ENCODE data around the gene SPPL3.

SPPL3 gene

DNA sequence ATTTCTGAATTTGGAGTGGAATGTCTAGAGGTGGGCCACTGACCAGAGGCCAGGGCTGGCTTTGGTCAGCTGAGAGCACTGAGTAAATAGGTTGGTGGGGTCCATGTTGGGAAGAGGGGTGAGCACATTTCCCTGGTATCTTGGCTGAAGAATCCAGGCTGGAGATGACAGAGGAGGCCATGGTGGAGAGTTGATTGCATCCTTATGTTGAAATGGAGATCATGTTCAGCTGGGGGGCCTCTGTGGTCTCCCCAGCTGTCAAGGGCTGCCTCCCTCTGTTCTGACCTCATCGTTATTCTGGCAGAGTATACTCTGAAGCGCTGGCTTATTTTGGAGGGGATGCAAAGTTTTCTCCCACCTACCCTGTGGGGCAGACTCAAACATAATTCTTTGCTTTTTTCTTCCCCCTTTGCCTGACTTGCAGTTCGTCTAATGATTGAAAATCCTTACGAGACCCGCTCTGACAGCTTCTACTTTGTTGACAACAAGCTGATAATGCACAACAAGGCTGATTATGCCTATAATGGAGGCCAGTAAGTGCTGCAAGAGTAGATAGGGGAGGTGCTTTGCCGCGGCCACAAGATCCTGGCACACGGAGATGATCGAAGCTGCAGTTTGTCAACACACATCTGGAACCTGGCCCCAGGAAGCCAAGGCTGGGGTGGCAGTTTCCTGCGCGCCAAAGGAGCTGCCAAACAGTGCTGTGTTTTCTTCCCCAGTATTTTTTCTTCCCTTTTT is 184.5 kb downstream of the SPPL3 start:
- TF ChIP-seq JUND (IDR thresholded peaks at IDR 0.05; ENCODE audit: low read depth), result no peak
- in situ Hi-C loops (cut with HindIII; ENCODE audit: low pct_unique_long_range_greater_than_20kb, low sequenced_read_pairs), result no loop called here
- DNase-seq (ENCODE audit: low read depth in 1 of 2, low spot score in 1 of 2), result no peak

DNA sequence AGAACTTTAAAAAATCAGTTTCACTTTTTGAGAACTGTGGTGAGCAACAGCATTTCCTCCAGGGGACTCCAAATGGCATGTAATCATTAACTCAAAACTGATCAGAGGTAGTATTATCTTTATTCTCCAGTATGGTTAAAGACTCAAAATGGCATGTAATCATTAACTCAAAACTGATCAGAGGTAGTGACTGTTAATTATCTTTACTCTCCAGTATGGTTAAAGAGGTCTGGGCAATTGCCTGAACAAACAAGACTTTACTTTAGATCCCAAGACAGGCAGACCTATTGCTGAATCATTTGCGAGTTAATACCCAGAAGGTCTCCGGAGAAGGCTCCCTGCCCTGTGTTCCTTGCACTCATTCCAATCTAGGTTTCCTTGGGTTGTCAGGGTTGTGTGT is 185.1 kb downstream of the SPPL3 start:
- DNase-seq (ENCODE audit: low read depth in 1 of 2, low spot score in 1 of 2), result no peak
- TF ChIP-seq JUND (IDR thresholded peaks at IDR 0.05; ENCODE audit: low read depth), result no peak
- in situ Hi-C loops (cut with HindIII; ENCODE audit: low pct_unique_long_range_greater_than_20kb, low sequenced_read_pairs), result no loop called here

DNA sequence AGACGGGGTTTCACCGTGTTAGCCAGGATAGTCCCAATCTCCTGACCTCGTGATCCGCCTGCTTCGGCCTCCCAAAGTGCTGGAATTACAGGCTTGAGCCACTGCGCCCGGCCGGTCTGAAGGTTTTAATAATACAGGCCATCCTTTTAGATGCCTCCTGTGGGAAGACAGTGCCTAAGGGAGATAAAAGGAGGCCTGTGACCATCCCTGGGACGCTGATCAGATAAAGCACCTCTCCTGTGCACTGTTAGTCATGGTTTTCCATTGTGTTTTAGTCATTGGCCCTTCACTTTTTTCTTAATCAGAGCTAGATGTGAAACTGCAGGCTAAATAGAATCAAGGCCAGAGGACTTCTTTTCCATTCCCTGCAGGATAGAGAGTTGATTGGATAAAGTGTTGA is 186.1 kb downstream of the SPPL3 start:
- in situ Hi-C loops (cut with HindIII; ENCODE audit: low pct_unique_long_range_greater_than_20kb, low sequenced_read_pairs), result no loop called here
- no peak for DNase-seq (ENCODE audit: low read depth in 1 of 2, low spot score in 1 of 2)
- no peak for TF ChIP-seq JUND (IDR thresholded peaks at IDR 0.05; ENCODE audit: low read depth)

DNA sequence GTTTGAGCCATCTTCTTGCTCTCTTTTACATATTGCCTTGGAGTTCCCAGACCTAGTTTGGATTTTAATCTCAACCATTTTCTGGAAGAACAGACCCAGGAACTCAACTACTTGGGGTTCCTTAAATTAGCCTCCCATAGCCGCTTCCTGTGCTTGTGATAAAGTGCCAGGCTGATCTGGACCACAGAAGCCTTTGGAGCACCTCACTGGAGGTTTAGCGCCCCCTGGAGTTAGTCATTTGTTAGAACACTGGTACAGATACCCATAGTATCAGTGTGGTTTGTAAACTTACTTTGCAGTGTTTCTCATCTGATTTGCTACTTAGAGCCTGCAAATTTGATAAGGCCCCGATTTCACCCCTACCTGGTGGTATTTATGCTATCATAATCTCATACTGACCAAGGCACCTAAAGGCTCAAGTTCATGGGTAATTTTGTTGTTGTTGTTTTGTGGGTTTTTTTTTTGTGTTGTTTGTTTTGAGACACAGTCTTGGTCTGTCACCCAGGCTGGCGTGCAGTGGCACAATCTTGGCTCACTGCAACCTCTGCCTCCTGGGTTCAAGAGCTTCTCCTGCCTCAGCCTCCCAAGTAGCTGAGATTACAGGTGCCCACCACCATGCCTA is 190.2 kb downstream of the SPPL3 start:
- in situ Hi-C loops (cut with HindIII; ENCODE audit: low pct_unique_long_range_greater_than_20kb, low sequenced_read_pairs), result no loop called here
- TF ChIP-seq JUND (IDR thresholded peaks at IDR 0.05; ENCODE audit: low read depth), result no peak
- peak; percentile 83 to 84 for DNase-seq (ENCODE audit: low read depth in 1 of 2, low spot score in 1 of 2)

DNA sequence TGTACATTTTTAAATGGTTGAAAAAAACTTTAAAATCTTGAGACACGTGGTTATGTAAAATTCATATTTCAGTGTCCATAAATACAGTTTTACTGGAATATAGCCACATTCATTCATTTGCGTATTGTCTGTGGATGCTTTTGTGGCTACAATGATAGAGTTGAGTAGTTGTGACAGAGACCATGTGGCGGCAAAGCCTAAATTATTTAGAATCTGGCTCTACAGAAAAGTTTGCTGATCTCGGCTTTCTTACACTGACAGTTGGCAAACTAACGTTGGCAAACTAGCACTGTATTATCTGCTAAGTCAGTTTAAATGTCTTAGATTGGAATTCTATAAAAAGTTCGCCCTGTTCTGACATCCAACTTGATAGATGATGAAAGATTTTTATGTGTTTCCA is 191.5 kb downstream of the SPPL3 start:
- no peak for TF ChIP-seq JUND (IDR thresholded peaks at IDR 0.05; ENCODE audit: low read depth)
- DNase-seq (ENCODE audit: low read depth in 1 of 2, low spot score in 1 of 2), result no peak
- in situ Hi-C loops (cut with HindIII; ENCODE audit: low pct_unique_long_range_greater_than_20kb, low sequenced_read_pairs), result no loop called here
